ENCODE measurements around the gene MMAB. TPM values are rescaled to one million over a fixed set of nuclear protein-coding genes. Genes with fewer than 3 reads are reported as not detected.

The MMAB gene
- total RNA-seq, 1 experiment from 2014 or later = 22.2 TPM

DNA sequence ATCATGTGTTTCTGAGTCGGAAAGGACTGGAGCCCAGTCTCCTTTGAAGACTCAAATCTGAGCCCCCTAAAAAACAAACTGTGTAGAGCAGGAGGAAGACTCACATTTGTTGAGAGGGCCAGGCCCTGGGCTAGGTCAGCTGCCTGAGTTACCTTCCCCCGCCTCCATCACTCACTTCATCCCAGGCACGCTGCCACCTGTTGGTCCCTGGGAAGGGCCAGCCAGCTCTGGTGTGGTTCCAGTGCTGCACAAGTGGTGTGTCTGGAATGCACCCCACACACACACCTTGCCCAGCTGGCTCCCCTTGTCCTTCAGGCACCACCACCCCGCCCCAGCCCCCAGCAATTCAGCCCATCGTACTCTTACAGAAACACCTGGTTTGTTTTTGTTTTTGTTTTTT is 9.3 kb upstream of the MMAB start:
- H3K4me1 ChIP-seq = no peaks in the 10 kb centered on the region
- no peaks in the 10 kb centered on the region for H3K27me3 ChIP-seq
- peaks cover 14% of the 10 kb centered on the region for H3K36me3 ChIP-seq
- H3K9me3 ChIP-seq (replicated peaks) = no peaks in the 10 kb centered on the region
- no peak overlapping the region for H3K27ac ChIP-seq
- H3K4me3 ChIP-seq = no peak overlapping the region
- DNase-seq = peak; percentile 30

- Histone ChIP-seq H3K9me3 (replicated peaks) (no peaks in the 10 kb centered on the region), H3K4me3 (no peak overlapping the region), H3K27me3 (no peaks in the 10 kb centered on the region), H3K36me3 (peaks cover 17% of the 10 kb centered on the region), H3K27ac (no peak overlapping the region), H3K4me1 (no peaks in the 10 kb centered on the region)
- DNase-seq = peak in 1 of 2 experiments; percentile 26
Measured at GRCh38 chr12:109581856-109582255, 8.6 kb upstream of the MMAB start.

GRCh38 chr12:109581334-109581691 is 8.0 kb upstream of the MMAB start:
- Histone ChIP-seq H3K4me3 (no peak overlapping the region), H3K36me3 (peaks cover 18% of the 10 kb centered on the region), H3K27me3 (no peaks in the 10 kb centered on the region), H3K27ac (no peak overlapping the region), H3K9me3 (replicated peaks) (no peaks in the 10 kb centered on the region), H3K4me1 (no peaks in the 10 kb centered on the region)
- no peak for DNase-seq

GRCh38 chr12:109580684-109581333 is 7.5 kb upstream of the MMAB start:
- Histone ChIP-seq H3K36me3 (peaks cover 21% of the 10 kb centered on the region), H3K9me3 (replicated peaks) (no peaks in the 10 kb centered on the region), H3K4me3 (no peak overlapping the region), H3K4me1 (no peaks in the 10 kb centered on the region), H3K27ac (no peak overlapping the region), H3K27me3 (no peaks in the 10 kb centered on the region)
- DNase-seq = no peak

- no peaks in the 10 kb centered on the region for H3K9me3 ChIP-seq (replicated peaks)
- DNase-seq = no peak
- no peaks in the 10 kb centered on the region for H3K27me3 ChIP-seq
- no peak overlapping the region for H3K27ac ChIP-seq
- no peaks in the 10 kb centered on the region for H3K4me1 ChIP-seq
- H3K4me3 ChIP-seq = no peak overlapping the region
- peaks cover 21% of the 10 kb centered on the region for H3K36me3 ChIP-seq
Measured at GRCh38 chr12:109580272-109580671, 7.0 kb upstream of the MMAB start.

- no peaks in the 10 kb centered on the region for H3K9me3 ChIP-seq (replicated peaks)
- peaks cover 21% of the 10 kb centered on the region for H3K36me3 ChIP-seq
- H3K4me1 ChIP-seq = no peaks in the 10 kb centered on the region; the same call in 1 of the 2 replicates
- no peak for DNase-seq
- H3K4me3 ChIP-seq = no peak overlapping the region
- H3K27me3 ChIP-seq = no peaks in the 10 kb centered on the region
- no peak overlapping the region for H3K27ac ChIP-seq
Measured at GRCh38 chr12:109579639-109580038, 6.3 kb upstream of the MMAB start.

GRCh38 chr12:109578330-109578927 is 5.1 kb upstream of the MMAB start:
- Histone ChIP-seq H3K4me3 (no peak overlapping the region), H3K36me3 (peaks cover 17% of the 10 kb centered on the region), H3K9me3 (replicated peaks) (no peaks in the 10 kb centered on the region), H3K27ac (no peak overlapping the region), H3K4me1 (peaks cover 3% of the 10 kb centered on the region; the same call in 1 of the 2 replicates), H3K27me3 (no peaks in the 10 kb centered on the region)
- DNase-seq = no peak

- peaks cover 3% of the 10 kb centered on the region; the same call in 1 of the 2 replicates for H3K4me1 ChIP-seq
- no peaks in the 10 kb centered on the region for H3K27me3 ChIP-seq
- no peak overlapping the region for H3K27ac ChIP-seq
- DNase-seq = no peak
- no peaks in the 10 kb centered on the region for H3K9me3 ChIP-seq (replicated peaks)
- H3K36me3 ChIP-seq = peaks cover 16% of the 10 kb centered on the region
- no peak overlapping the region for H3K4me3 ChIP-seq
Measured at GRCh38 chr12:109577311-109577710, 4.0 kb upstream of the MMAB start.

- Histone ChIP-seq H3K36me3 (peaks cover 12% of the 10 kb centered on the region), H3K4me1 (peaks cover 3% of the 10 kb centered on the region; the same call in 1 of the 2 replicates), H3K27me3 (no peaks in the 10 kb centered on the region), H3K9me3 (replicated peaks) (no peaks in the 10 kb centered on the region), H3K27ac (no peak overlapping the region), H3K4me3 (no peak overlapping the region)
- no peak for DNase-seq
Measured at GRCh38 chr12:109575683-109576082, 2.4 kb upstream of the MMAB start.

GRCh38 chr12:109573914-109574244 is 575 bp upstream of the MMAB start:
- DNase-seq = no peak
- Histone ChIP-seq H3K27ac (no peak overlapping the region), H3K36me3 (peaks cover 9% of the 10 kb centered on the region), H3K4me1 (peaks cover 3% of the 10 kb centered on the region; the same call in 1 of the 2 replicates), H3K4me3 (peak overlapping the region; percentile 69), H3K9me3 (replicated peaks) (no peaks in the 10 kb centered on the region), H3K27me3 (no peaks in the 10 kb centered on the region)

- H3K4me3 ChIP-seq = peak overlapping the region; percentile 69
Measured at GRCh38 chr12:109572506-109572845, 828 bp downstream of the MMAB start.

DNA sequence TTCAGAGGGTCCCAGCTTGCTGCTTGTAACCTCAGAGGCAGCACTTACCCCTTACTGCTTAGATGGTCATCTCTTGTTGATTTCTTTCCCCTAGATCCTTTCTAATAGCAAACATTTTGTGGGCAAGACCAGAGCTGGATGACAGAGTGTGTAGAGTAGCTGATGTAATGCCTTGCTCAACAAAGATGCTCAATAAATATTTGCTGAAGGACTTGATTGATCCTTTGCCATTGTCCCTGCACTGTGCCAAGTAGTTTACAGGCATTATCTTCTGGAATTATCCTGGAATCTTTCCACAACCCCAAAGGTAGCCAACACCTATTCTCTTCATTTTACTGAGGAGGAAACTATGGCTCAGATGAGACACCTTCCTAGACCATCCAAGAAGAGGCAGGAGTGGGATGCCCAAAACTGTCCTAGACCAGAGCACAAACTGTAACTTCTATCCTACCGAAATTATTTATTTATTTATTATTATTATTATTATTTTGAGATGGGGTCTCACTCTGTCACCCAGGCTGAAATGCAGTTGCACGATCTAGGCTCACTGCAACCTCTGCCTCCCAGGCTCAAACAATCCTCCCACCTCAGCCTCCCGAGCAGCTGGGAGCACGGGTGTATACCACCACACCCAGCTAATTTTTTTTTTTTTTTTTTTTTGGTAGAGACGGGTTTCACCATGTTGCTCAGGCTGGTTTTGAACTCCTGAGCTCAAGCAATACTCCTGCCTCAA is 1.4 kb downstream of the MMAB start:
- H3K4me1 ChIP-seq = peaks cover 3% of the 10 kb centered on the region; the same call in 1 of the 2 replicates
- H3K27ac ChIP-seq = no peak overlapping the region
- no peak overlapping the region for H3K4me3 ChIP-seq

More at GRCh38 chr12:109572506-109572845, 828 bp downstream of the MMAB start:
- Histone ChIP-seq H3K27me3 (no peaks in the 10 kb centered on the region), H3K4me1 (peaks cover 3% of the 10 kb centered on the region; the same call in 1 of the 2 replicates), H3K36me3 (peaks cover 5% of the 10 kb centered on the region), H3K27ac (peak overlapping the region; percentile 58; the same call in 1 of the 2 replicates), H3K9me3 (replicated peaks) (no peaks in the 10 kb centered on the region)
- DNase-seq = no peak

GRCh38 chr12:109568486-109568885 is 4.8 kb downstream of the MMAB start:
- no peaks in the 10 kb centered on the region for H3K27me3 ChIP-seq
- DNase-seq = no peak
- H3K36me3 ChIP-seq = no peaks in the 10 kb centered on the region; the same call in 1 of the 2 replicates
- no peaks in the 10 kb centered on the region for H3K4me1 ChIP-seq
- no peaks in the 10 kb centered on the region for H3K9me3 ChIP-seq (replicated peaks)
- no peak overlapping the region for H3K27ac ChIP-seq
- no peak overlapping the region for H3K4me3 ChIP-seq

More for the DNA sequence above, 1.4 kb downstream of the MMAB start:
- Histone ChIP-seq H3K9me3 (replicated peaks) (no peaks in the 10 kb centered on the region), H3K36me3 (peaks cover 4% of the 10 kb centered on the region; the same call in 1 of the 2 replicates), H3K27me3 (no peaks in the 10 kb centered on the region)
- DNase-seq = no peak

GRCh38 chr12:109567967-109568366 is 5.3 kb downstream of the MMAB start:
- Histone ChIP-seq H3K36me3 (no peaks in the 10 kb centered on the region; the same call in 1 of the 2 replicates), H3K9me3 (replicated peaks) (no peaks in the 10 kb centered on the region), H3K4me1 (no peaks in the 10 kb centered on the region), H3K27me3 (no peaks in the 10 kb centered on the region), H3K27ac (no peak overlapping the region), H3K4me3 (no peak overlapping the region)
- DNase-seq = no peak

GRCh38 chr12:109567296-109567695 is 6.0 kb downstream of the MMAB start:
- Histone ChIP-seq H3K9me3 (replicated peaks) (no peaks in the 10 kb centered on the region), H3K4me1 (no peaks in the 10 kb centered on the region), H3K27ac (no peak overlapping the region), H3K27me3 (no peaks in the 10 kb centered on the region), H3K4me3 (no peak overlapping the region), H3K36me3 (no peaks in the 10 kb centered on the region; the same call in 1 of the 2 replicates)
- no peak for DNase-seq

All from SJCRH30 (cell line).